Activated CD4-positive, alpha-beta memory T cell treated with anti-CD3 and anti-CD28 coated beads, Interleukin-2, amount 10 ng/mL, durations not matched to agents 7 days and 5 days (primary cell): Measurements from ENCODE around the gene TNNT2. TPM values are rescaled to one million over a fixed set of nuclear protein-coding genes. Genes with fewer than 3 reads are reported as not detected.

Experiments used
- CTCF ChIA-PET: fragments of 350-600 bp; sonication (Branson Sonifier 250); formaldehyde crosslinking; loops from one replicate; lab custom pipeline; 2021; ENCODE audit warnings: antibody characterized with exemption, inconsistent platforms; lab: Charles Lee
- POLR2A ChIA-PET: fragments of 350-600 bp; sonication (Branson Sonifier 250); formaldehyde crosslinking; loops from one replicate; lab custom pipeline; 2021; ENCODE audit warnings: antibody characterized with exemption; lab: Charles Lee
- DNase-seq: peaks from one replicate; pipeline ENCODE4 v3.0.0-alpha.2; 2020
- H3K27ac Mint-ChIP-seq: one replicate; pipeline ENCODE4 v1.8.0; 2021; ENCODE audit warnings: mild to moderate bottlenecking, mixed read lengths
- H3K27me3 Mint-ChIP-seq: one replicate; pipeline ENCODE4 v1.8.0; 2021; ENCODE audit warnings: mixed read lengths
- H3K36me3 Mint-ChIP-seq: one replicate; pipeline ENCODE4 v1.8.0; 2021; ENCODE audit warnings: low read depth, mixed read lengths
- H3K4me1 Mint-ChIP-seq: one replicate; pipeline ENCODE4 v1.8.0; 2021; ENCODE audit warnings: mixed read lengths
- H3K4me3 Mint-ChIP-seq: one replicate; pipeline ENCODE4 v1.8.0; 2021; ENCODE audit warnings: mild to moderate bottlenecking, mixed read lengths
- H3K9me3 Mint-ChIP-seq: one replicate; pipeline ENCODE4 v1.8.0; 2021; ENCODE audit warnings: mixed read lengths
- total RNA-seq, 2 experiments: library from RNA; stranded (reverse); gene quantifications; one replicate each; pipeline ENCODE4 v1.2.3, GENCODE V29; 2021

TNNT2 gene
- total RNA-seq, 2 experiments from 2014 or later = not detected

GRCh38 chr1:201411292-201411691 is 33.8 kb upstream of the TNNT2 start:
- ChIA-PET POLR2A (no interaction called here), CTCF (no interaction called here)
- no peak for DNase-seq
- Mint-ChIP-seq H3K4me1 (no peaks in the 10 kb centered on the region), H3K36me3 (no peaks in the 10 kb centered on the region), H3K27ac (no peak overlapping the region), H3K9me3 (no peaks in the 10 kb centered on the region), H3K4me3 (no peak overlapping the region), H3K27me3 (peaks cover 7% of the 10 kb centered on the region)

GRCh38 chr1:201409440-201409839 is 32.0 kb upstream of the TNNT2 start:
- CTCF ChIA-PET = interaction anchor here (1.0 to 2.0 kb wide), 9 partner anchors 8 to 155 kb away, joined by 3 to 8 read pairs (median 4); no protein-coding TSS in a partner anchor
- no peaks in the 10 kb centered on the region for H3K36me3 Mint-ChIP-seq

GRCh38 chr1:201408834-201409200 is 31.3 kb upstream of the TNNT2 start:
- H3K9me3 Mint-ChIP-seq = no peaks in the 10 kb centered on the region
- no peaks in the 10 kb centered on the region for H3K36me3 Mint-ChIP-seq
- H3K27ac Mint-ChIP-seq = no peak overlapping the region
- no peak for DNase-seq
- POLR2A ChIA-PET = no interaction called here
- H3K4me1 Mint-ChIP-seq = no peaks in the 10 kb centered on the region
- CTCF ChIA-PET = interaction anchor here (1.0 to 2.0 kb wide), 10 partner anchors 9 to 154 kb away, joined by 3 to 8 read pairs (median 4); no protein-coding TSS in a partner anchor
- peaks cover 5% of the 10 kb centered on the region for H3K27me3 Mint-ChIP-seq
- H3K4me3 Mint-ChIP-seq = no peak overlapping the region

More at GRCh38 chr1:201409440-201409839, 32.0 kb upstream of the TNNT2 start:
- Mint-ChIP-seq H3K9me3 (no peaks in the 10 kb centered on the region), H3K4me3 (no peak overlapping the region), H3K27ac (no peak overlapping the region), H3K27me3 (peaks cover 5% of the 10 kb centered on the region), H3K4me1 (no peaks in the 10 kb centered on the region)
- DNase-seq = no peak
- POLR2A ChIA-PET = no interaction called here

GRCh38 chr1:201408176-201408833 is 30.8 kb upstream of the TNNT2 start:
- POLR2A ChIA-PET = no interaction called here
- Mint-ChIP-seq H3K27ac (no peak overlapping the region), H3K4me3 (no peak overlapping the region), H3K36me3 (no peaks in the 10 kb centered on the region), H3K4me1 (no peaks in the 10 kb centered on the region), H3K9me3 (no peaks in the 10 kb centered on the region), H3K27me3 (peaks cover 5% of the 10 kb centered on the region)
- DNase-seq = peak; percentile 74
- CTCF ChIA-PET = interaction anchor here (1.0 to 2.0 kb wide), 6 partner anchors 8 to 93 kb away, joined by 3 to 8 read pairs (median 4); no protein-coding TSS in a partner anchor

- H3K27ac Mint-ChIP-seq = no peak overlapping the region
- H3K27me3 Mint-ChIP-seq = peaks cover 5% of the 10 kb centered on the region
- ChIA-PET CTCF (no interaction called here), POLR2A (no interaction called here)
- no peaks in the 10 kb centered on the region for H3K36me3 Mint-ChIP-seq
- H3K9me3 Mint-ChIP-seq = no peaks in the 10 kb centered on the region
- no peak for DNase-seq
- H3K4me3 Mint-ChIP-seq = no peak overlapping the region
- no peaks in the 10 kb centered on the region for H3K4me1 Mint-ChIP-seq
Observed at GRCh38 chr1:201406831-201407406, 29.4 kb upstream of the TNNT2 start.

GRCh38 chr1:201405484-201405831 is 28.0 kb upstream of the TNNT2 start:
- ChIA-PET CTCF (interaction anchor here (1.1 to 1.2 kb wide), 2 partner anchors 27 to 29 kb away, joined by 3 read pairs; no protein-coding TSS in a partner anchor), POLR2A (no interaction called here)
- H3K4me3 Mint-ChIP-seq = no peak overlapping the region

GRCh38 chr1:201404722-201405483 is 27.4 kb upstream of the TNNT2 start:
- DNase-seq = no peak
- H3K36me3 Mint-ChIP-seq = no peaks in the 10 kb centered on the region
- CTCF ChIA-PET = interaction anchor here (1.2 kb wide), 1 partner anchor 28 kb away, joined by 3 read pairs; no protein-coding TSS in a partner anchor
- POLR2A ChIA-PET = no interaction called here
- no peaks in the 10 kb centered on the region for H3K9me3 Mint-ChIP-seq
- H3K4me3 Mint-ChIP-seq = no peak overlapping the region
- H3K27ac Mint-ChIP-seq = no peak overlapping the region
- peaks cover 15% of the 10 kb centered on the region for H3K27me3 Mint-ChIP-seq
- H3K4me1 Mint-ChIP-seq = no peaks in the 10 kb centered on the region

More at GRCh38 chr1:201405484-201405831, 28.0 kb upstream of the TNNT2 start:
- Mint-ChIP-seq H3K9me3 (no peaks in the 10 kb centered on the region), H3K27ac (no peak overlapping the region), H3K27me3 (peaks cover 11% of the 10 kb centered on the region), H3K4me1 (no peaks in the 10 kb centered on the region), H3K36me3 (no peaks in the 10 kb centered on the region)
- no peak for DNase-seq

GRCh38 chr1:201404055-201404454 is 26.6 kb upstream of the TNNT2 start:
- ChIA-PET POLR2A (no interaction called here), CTCF (no interaction called here)
- H3K4me1 Mint-ChIP-seq = no peaks in the 10 kb centered on the region
- H3K27ac Mint-ChIP-seq = no peak overlapping the region
- no peak overlapping the region for H3K4me3 Mint-ChIP-seq
- no peaks in the 10 kb centered on the region for H3K9me3 Mint-ChIP-seq
- peaks cover 18% of the 10 kb centered on the region for H3K27me3 Mint-ChIP-seq
- DNase-seq = no peak
- no peaks in the 10 kb centered on the region for H3K36me3 Mint-ChIP-seq

- Mint-ChIP-seq H3K36me3 (no peaks in the 10 kb centered on the region), H3K9me3 (no peaks in the 10 kb centered on the region), H3K27me3 (peaks cover 24% of the 10 kb centered on the region), H3K4me1 (no peaks in the 10 kb centered on the region), H3K27ac (no peak overlapping the region), H3K4me3 (no peak overlapping the region)
- ChIA-PET POLR2A (no interaction called here), CTCF (no interaction called here)
- DNase-seq = no peak
Observed at GRCh38 chr1:201403359-201403758, 25.9 kb upstream of the TNNT2 start.

- Mint-ChIP-seq H3K36me3 (no peaks in the 10 kb centered on the region), H3K4me1 (no peaks in the 10 kb centered on the region), H3K27ac (no peak overlapping the region), H3K9me3 (no peaks in the 10 kb centered on the region), H3K27me3 (peaks cover 33% of the 10 kb centered on the region), H3K4me3 (no peak overlapping the region)
- POLR2A ChIA-PET = no interaction called here
- DNase-seq = no peak
- CTCF ChIA-PET = interaction anchor here (0.5 kb wide), 1 partner anchor 41 kb away, joined by 4 read pairs; no protein-coding TSS in a partner anchor
Observed at GRCh38 chr1:201401700-201402099, 24.2 kb upstream of the TNNT2 start.

- Mint-ChIP-seq H3K36me3 (no peaks in the 10 kb centered on the region), H3K4me1 (no peaks in the 10 kb centered on the region), H3K4me3 (no peak overlapping the region), H3K9me3 (no peaks in the 10 kb centered on the region), H3K27me3 (peaks cover 33% of the 10 kb centered on the region), H3K27ac (no peak overlapping the region)
- ChIA-PET CTCF (interaction anchor here (1.4 kb wide), 1 partner anchor 8 kb away, joined by 5 read pairs; no protein-coding TSS in a partner anchor), POLR2A (no interaction called here)
- no peak for DNase-seq
Observed at GRCh38 chr1:201400852-201401230, 23.4 kb upstream of the TNNT2 start.

- ChIA-PET CTCF (interaction anchor here (0.6 to 1.4 kb wide), 3 partner anchors 9 to 14 kb away, joined by 3 to 5 read pairs (median 3); no protein-coding TSS in a partner anchor), POLR2A (no interaction called here)
- DNase-seq = no peak
- no peak overlapping the region for H3K27ac Mint-ChIP-seq
- H3K4me3 Mint-ChIP-seq = no peak overlapping the region
- H3K27me3 Mint-ChIP-seq = peaks cover 33% of the 10 kb centered on the region
- no peaks in the 10 kb centered on the region for H3K4me1 Mint-ChIP-seq
- H3K9me3 Mint-ChIP-seq = no peaks in the 10 kb centered on the region
- no peaks in the 10 kb centered on the region for H3K36me3 Mint-ChIP-seq
Observed at GRCh38 chr1:201400212-201400851, 22.9 kb upstream of the TNNT2 start.
